COR-L47 (cell line): ENCODE data around the gene RFESD.
"Not testable (repeated sequence)": the region's sequence is repeated elsewhere in the genome, so short reads cannot be mapped to it uniquely, and the experiment has no call there.

ENCODE experiments used
- DNase-seq: peaks from one replicate; lab custom pipeline; 2025; lab: John Stamatoyannopoulos, UW

Gene RFESD

GRCh38 chr5:95664204-95664786 is 17.7 kb downstream of the RFESD start:
- DNase-seq: peak; percentile 5

- no peak for DNase-seq
Observed at GRCh38 chr5:95667061-95667618, 20.6 kb downstream of the RFESD start.

GRCh38 chr5:95667678-95668077 is 21.1 kb downstream of the RFESD start:
- DNase-seq: no peak

DNA sequence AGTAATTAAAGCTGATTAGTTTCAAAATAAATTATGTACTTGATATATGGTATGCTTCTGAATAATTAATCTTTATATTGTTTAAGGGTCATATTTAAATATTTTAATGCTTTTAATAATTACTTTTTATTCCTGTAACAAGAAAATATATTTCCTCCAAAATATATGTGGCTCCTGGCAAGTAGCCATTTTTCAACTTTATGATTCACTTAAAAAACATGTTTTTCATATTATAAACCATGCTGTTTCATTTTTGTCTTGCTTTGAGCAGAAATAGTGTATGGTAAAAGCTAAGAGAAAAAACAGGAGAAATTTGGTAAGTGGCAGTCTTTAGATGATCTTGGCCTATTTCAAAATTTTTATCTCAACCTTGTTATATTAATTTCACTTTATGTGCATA is 21.6 kb downstream of the RFESD start:
- no peak for DNase-seq

GRCh38 chr5:95668728-95669127 is 22.2 kb downstream of the RFESD start:
- DNase-seq: no peak

DNA sequence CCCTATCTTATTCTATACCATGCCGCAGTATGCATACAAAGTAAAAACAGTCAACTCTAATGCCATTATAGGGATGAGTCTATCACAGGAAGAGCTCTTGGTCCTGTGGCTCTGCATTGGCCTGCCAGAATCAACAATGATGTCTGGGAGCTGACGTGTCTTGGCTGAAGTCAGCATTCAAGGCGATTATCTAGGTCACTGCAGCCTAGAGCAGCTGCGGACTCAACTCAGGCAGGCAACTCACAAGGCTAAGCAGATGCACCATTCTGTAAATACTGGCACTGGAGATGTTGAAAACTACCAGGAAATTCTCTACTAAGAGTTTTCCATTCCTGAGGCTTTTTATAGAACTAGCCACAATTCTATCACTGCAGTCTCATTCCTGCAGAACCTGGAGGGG is 23.0 kb downstream of the RFESD start:
- DNase-seq: no peak

GRCh38 chr5:95669985-95670384 is 23.4 kb downstream of the RFESD start:
- no peak for DNase-seq

- DNase-seq: no peak
Observed at GRCh38 chr5:95670568-95670967, 24.0 kb downstream of the RFESD start.

- DNase-seq: no peak
Observed at GRCh38 chr5:95671826-95672225, 25.2 kb downstream of the RFESD start.

DNA sequence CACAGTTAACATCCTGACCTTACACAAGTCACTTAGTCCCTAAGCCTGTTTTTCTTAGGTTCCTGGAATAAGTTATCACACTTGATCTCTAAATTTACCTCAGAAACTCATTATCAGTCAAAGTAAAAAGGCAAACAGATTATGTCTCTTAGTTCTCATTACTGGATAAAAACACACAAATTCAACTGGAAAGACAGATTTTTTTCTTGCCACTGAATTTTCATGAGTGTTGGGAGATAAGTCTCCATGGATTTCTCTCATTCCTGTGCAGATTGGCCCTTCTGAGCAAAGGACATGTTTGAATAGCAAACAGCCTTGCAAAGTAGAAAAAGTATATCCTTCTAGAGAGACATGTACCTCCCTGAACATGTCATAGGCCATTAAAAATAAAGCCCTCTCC is 26.1 kb downstream of the RFESD start:
- no peak for DNase-seq

DNA sequence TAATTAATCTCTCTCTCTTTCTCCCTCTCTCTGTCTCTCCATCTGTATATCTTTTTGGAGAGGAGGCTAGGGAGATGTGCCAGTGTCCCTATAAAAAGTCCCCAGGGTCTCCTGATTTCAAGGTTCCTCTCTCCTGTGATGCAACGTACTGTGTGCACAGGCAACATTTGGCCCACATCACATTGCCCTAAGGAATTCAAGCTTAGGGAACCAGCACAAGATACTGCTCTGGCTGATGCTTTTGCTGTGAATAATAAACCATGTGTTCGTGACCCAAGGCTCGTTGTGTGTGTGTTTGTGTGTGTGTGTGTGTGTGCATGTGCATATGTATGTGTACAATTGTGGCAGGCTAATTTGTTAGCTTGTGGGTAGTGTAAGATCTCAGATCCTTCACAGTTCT is 26.5 kb downstream of the RFESD start:
- DNase-seq: no peak

GRCh38 chr5:95682891-95683290 is 36.3 kb downstream of the RFESD start, which contains the start of gene SPATA9:
SPATA9 (minus strand) TSS chr5:95682991; CDS start chr5:95682854, 137 bp downstream.
- DNase-seq: no peak

GRCh38 chr5:95684361-95684760 is 37.8 kb downstream of the RFESD start:
- DNase-seq: no peak

DNA sequence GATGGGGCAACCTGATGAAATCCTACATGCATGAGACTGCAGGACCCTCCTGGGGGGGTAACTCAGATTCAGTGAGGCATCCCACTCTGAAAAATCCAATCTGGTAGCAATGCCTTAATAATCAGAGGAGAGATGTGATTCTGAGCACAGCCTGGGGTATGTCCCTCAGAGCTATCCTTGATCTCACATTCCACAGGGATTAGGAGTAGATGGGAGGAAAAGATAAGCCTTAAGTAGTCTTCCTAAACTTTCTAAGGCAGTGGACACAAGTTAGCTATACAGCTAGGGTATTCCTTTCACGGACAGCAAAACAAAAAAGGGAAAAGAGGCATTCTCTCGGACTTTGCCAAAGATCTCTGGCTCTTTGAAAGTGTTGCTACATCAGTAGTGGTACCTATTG is 40.1 kb downstream of the RFESD start:
- DNase-seq: no peak

- no peak for DNase-seq
Observed at GRCh38 chr5:95689680-95690079, 43.1 kb downstream of the RFESD start.

DNA sequence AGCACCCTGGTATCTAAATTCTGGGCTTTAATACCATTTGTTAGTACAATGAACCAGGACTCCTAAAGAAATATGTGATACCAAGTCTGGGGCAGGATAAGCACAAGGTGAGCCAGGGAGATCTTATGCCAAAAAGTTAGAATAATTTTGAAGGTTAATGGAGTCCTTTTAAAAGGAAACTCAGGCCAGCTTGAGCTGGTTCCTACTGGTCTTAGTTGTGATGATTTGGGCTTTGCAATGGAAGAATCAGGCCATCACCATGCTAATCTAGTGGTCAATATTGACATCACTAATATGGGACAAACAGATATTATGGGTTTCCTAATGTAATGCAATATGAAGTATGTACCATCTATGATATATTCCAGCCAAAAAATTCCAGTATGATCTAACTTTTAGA is 43.8 kb downstream of the RFESD start:
- no peak for DNase-seq

DNA sequence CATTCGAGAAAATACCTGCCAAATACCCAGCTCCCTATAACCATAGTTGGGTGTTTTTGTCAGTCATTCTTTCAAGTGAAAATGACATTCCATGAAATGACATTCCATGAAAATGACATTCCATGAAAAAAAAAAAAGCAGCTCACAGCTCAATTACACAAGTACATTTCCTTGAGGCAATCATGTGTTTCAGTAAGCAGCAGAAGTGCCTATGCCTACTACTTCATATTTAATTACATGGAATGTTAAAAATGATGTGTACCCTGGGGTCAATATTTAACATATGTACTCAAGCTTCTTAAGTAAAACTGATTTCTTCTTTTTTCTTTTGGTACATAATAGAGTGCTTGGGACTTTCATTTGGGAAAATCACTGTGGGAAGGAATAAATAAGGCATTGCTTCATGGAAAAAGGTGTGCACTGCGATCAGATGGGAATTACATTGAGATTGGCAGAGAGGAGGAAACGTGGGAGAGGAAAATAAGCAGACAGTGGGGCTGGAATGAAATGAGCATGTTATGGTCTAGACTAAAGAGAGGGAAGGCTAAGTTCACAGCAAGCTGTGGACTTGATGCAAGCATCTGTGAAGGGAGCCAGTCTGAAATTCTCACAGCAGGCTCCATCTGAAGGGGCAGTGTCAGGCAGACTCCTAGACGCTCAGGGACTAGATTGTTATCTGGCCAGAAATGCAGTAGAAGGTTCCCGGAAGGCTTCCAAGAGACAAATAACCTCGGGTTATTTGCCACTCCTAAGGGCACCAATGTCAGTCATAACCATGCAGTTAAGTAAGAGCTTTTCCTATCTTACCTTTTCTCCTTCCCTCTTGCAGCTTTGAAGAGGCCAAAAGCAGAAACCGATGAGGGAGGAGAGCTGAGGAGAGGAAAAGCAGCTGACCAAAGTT is 51.5 kb downstream of the RFESD start:
- DNase-seq: no peak

DNA sequence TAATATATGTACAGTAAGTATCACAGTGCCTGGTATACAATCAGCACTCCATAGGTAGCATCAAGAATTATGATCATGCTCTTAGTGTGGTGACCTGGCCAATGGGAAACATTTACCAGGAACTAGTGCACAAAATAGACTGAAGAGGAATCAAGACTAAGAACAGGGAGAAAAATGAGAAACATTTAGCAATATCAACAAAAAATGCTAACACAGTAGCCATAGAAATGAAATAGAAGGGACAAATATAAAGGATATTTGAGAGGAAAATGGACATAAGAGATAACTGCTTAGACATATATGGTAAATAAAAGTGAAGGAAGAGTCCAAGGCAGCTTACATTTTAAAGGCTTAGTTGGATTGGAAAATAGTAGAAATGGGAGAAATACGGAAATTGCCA is 52.8 kb downstream of the RFESD start:
- no peak for DNase-seq

- no peak for DNase-seq
Observed at GRCh38 chr5:95701074-95701473, 54.5 kb downstream of the RFESD start.

- no peak for DNase-seq
Observed at GRCh38 chr5:95704150-95704549, 57.6 kb downstream of the RFESD start.

- DNase-seq: not testable (repeated sequence)
Observed at GRCh38 chr5:95706196-95706595, 59.6 kb downstream of the RFESD start.

DNA sequence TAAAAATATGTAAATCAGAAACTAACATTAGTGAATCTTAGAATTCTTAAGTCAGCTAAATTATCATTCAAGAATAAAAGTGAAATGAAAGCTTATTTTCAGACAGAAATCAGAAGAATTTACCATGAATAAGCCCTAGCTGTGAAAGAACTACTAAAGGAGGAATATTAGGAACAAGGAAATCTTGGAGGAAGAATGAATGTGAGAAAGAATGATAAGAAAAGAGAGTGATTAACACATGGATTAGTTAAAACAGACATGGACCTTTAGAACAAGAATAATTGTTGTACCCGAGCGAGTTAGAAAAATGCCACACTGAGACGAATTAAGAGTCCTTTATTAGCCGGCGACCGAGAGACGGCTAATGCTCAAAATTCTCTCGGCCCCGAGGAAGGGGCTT is 60.5 kb downstream of the RFESD start:
- no peak for DNase-seq
